ENCODE data around the gene FAM221B. TPM values are rescaled to one million over a fixed set of nuclear protein-coding genes. Genes with fewer than 3 reads are reported as not detected.

Gene FAM221B
- total RNA-seq, 2 donors from 2014 or later, result 0.33 TPM; not detected in 1

GRCh38 chr9:35829084-35829763, 692 bp upstream of the FAM221B start, which contains the start of gene TMEM8B:
TSS of gene TMEM8B (plus strand) at chr9:35829228. CDS start at chr9:35829448, 220 bp downstream.
- no peak for TF ChIP-seq CTCF (IDR thresholded peaks at IDR 0.05)
- TF ChIP-seq POLR2A (IDR thresholded peaks at IDR 0.05), result peak in 1 of 3 donors; percentile 56
- peaks cover 45% of the 10 kb centered on the region for H3K4me1 ChIP-seq
- no peaks in the 10 kb centered on the region for H3K9me3 ChIP-seq
- intact Hi-C loops (cut with DNase I), result no loop called here
- DNase-seq (peak; percentile 96 to 100 (median 98)), ATAC-seq (peak; percentile 90)
- no peaks in the 10 kb centered on the region for H3K27me3 ChIP-seq
- H3K4me3 ChIP-seq, result peak within 1 kb of the TSS; percentile 53 to 85
- H3K36me3 ChIP-seq (replicated peaks in 1 of 2; ENCODE audit: insufficient read depth in 1 of 2, low read depth in 2 of 2), result no peaks in the 10 kb centered on the region
- H3K27ac ChIP-seq, result peak within 1 kb of the TSS; percentile 83 to 96 (median 92)
- 1 to 2% methylated on average over 4 to 46 of the region's 53 CpGs for WGBS, 2 donors

GRCh38 chr9:35827486-35827885, 1.0 kb downstream of the FAM221B start:
- no peak overlapping the region for H3K4me3 ChIP-seq
- no peak overlapping the region for H3K27ac ChIP-seq
- H3K9me3 ChIP-seq, result no peaks in the 10 kb centered on the region
- no peaks in the 10 kb centered on the region for H3K36me3 ChIP-seq (replicated peaks in 1 of 2; ENCODE audit: insufficient read depth in 1 of 2, low read depth in 2 of 2)
- no peak for TF ChIP-seq CTCF (IDR thresholded peaks at IDR 0.05)
- TF ChIP-seq POLR2A (IDR thresholded peaks at IDR 0.05), result no peak
- no peaks in the 10 kb centered on the region for H3K27me3 ChIP-seq
- 80 to 82% methylated on average over 3 of the region's 3 CpGs for WGBS, 2 donors
- intact Hi-C loops (cut with DNase I), result no loop called here
- no peak for ATAC-seq
- no peak for DNase-seq
- H3K4me1 ChIP-seq, result peaks cover 27% of the 10 kb centered on the region

GRCh38 chr9:35826071-35826701, 2.3 kb downstream of the FAM221B start:
- Histone ChIP-seq H3K4me1 (peaks cover 24% of the 10 kb centered on the region), H3K27ac (no peak overlapping the region), H3K27me3 (no peaks in the 10 kb centered on the region), H3K9me3 (no peaks in the 10 kb centered on the region), H3K36me3 (replicated peaks in 1 of 2; ENCODE audit: insufficient read depth in 1 of 2, low read depth in 2 of 2) (no peaks in the 10 kb centered on the region), H3K4me3 (no peak overlapping the region)
- peak; percentile 57 for ATAC-seq
- 38 to 44% methylated on average over 4 of the region's 4 CpGs for WGBS, 2 donors
- intact Hi-C loops (cut with DNase I), result no loop called here
- no peak for TF ChIP-seq POLR2A (IDR thresholded peaks at IDR 0.05)
- peak; percentile 35 to 82 (median 70) for TF ChIP-seq CTCF (IDR thresholded peaks at IDR 0.05)
- peak; percentile 39 to 68 (median 56) for DNase-seq

- intact Hi-C loops (cut with DNase I), result no loop called here
- TF ChIP-seq POLR2A (IDR thresholded peaks at IDR 0.05) (no peak), CTCF (IDR thresholded peaks at IDR 0.05) (no peak)
These were observed 5.6 kb downstream of the FAM221B start for GRCh38 chr9:35822926-35823325.

More at GRCh38 chr9:35822926-35823325, 5.6 kb downstream of the FAM221B start:
- H3K9me3 ChIP-seq, result no peaks in the 10 kb centered on the region
- ATAC-seq, result no peak
- H3K27ac ChIP-seq, result no peak overlapping the region
- no peaks in the 10 kb centered on the region for H3K27me3 ChIP-seq
- DNase-seq, result no peak
- no peaks in the 10 kb centered on the region for H3K36me3 ChIP-seq (replicated peaks in 1 of 2; ENCODE audit: insufficient read depth in 1 of 2, low read depth in 2 of 2)
- H3K4me1 ChIP-seq, result peaks cover 6% of the 10 kb centered on the region
- no peak overlapping the region for H3K4me3 ChIP-seq

All from body of pancreas (tissue), 4 donors.